Measurements from ENCODE around the gene IGFBP6. TPM values are rescaled to one million over a fixed set of nuclear protein-coding genes. Genes with fewer than 3 reads are reported as not detected.

The IGFBP6 gene
- total RNA-seq, 2 experiments from 2014 or later = 0.37 TPM; not detected in 1

GRCh38 chr12:53123578-53124351, 26.3 kb downstream of the IGFBP6 start:
- no peak for DNase-seq
- Mint-ChIP-seq H3K36me3 (ENCODE audit: low read depth) (no peaks in the 10 kb centered on the region), H3K27me3 (peaks cover 4% of the 10 kb centered on the region), H3K4me1 (peaks cover 3% of the 10 kb centered on the region), H3K27ac (no peak overlapping the region), H3K9me3 (no peaks in the 10 kb centered on the region), H3K4me3 (no peak overlapping the region)
- ChIA-PET CTCF (interaction anchor here (1.0 to 1.2 kb wide), 2 partner anchors 25 to 39 kb away, joined by 3 read pairs; no protein-coding TSS in a partner anchor), POLR2A (interaction anchor here (0.6 kb wide), 1 partner anchor 1042 kb away, joined by 3 read pairs; no protein-coding TSS in a partner anchor)

DNA sequence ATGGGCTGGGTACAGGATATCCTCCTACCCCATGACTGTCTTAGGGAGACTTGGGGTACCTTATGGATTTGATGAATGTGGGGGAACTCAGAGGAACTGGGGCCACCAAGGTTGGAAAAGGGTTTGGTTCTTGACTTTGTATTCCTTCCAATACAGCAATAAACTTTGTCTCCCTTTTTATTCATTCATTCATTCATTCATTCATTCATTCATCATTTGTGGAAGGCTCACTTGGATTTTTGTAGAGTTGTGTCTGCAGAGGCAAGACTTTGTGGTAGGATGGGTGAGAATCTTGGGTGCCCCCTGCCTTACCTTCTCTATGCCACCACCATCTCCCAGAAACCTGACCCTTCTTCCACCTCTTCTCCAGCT, 26.9 kb downstream of the IGFBP6 start:
- DNase-seq = no peak
- Mint-ChIP-seq H3K36me3 (ENCODE audit: low read depth) (no peaks in the 10 kb centered on the region), H3K4me3 (no peak overlapping the region), H3K4me1 (peaks cover 3% of the 10 kb centered on the region), H3K27ac (no peak overlapping the region), H3K27me3 (peaks cover 4% of the 10 kb centered on the region), H3K9me3 (no peaks in the 10 kb centered on the region)
- ChIA-PET CTCF (no interaction called here), POLR2A (no interaction called here)

DNA sequence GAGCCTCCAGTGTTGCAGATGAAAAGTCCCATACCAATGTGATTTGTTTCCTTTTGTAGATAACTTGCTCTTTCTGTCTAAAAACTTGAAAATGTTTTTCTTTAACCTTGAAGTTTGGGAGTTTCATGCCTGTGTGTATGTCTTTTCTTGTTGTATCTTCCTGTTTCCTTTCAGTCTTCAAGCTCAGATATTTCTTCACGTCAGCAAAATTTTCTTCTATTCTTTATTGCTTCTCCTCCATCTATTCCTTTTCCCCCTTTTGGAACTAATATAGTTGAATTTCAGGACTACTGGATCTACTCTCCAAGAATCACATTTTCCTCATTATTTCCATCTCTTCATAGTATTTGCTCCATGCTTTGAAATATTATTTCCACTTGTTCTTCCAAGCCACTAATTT, 29.7 kb downstream of the IGFBP6 start:
- no peak for DNase-seq
- H3K4me3 Mint-ChIP-seq = no peak overlapping the region
- ChIA-PET POLR2A (no interaction called here), CTCF (no interaction called here)
- no peak overlapping the region for H3K27ac Mint-ChIP-seq
- H3K36me3 Mint-ChIP-seq (ENCODE audit: low read depth) = no peaks in the 10 kb centered on the region
- H3K9me3 Mint-ChIP-seq = no peaks in the 10 kb centered on the region
- H3K4me1 Mint-ChIP-seq = peaks cover 3% of the 10 kb centered on the region
- peaks cover 4% of the 10 kb centered on the region for H3K27me3 Mint-ChIP-seq

DNA sequence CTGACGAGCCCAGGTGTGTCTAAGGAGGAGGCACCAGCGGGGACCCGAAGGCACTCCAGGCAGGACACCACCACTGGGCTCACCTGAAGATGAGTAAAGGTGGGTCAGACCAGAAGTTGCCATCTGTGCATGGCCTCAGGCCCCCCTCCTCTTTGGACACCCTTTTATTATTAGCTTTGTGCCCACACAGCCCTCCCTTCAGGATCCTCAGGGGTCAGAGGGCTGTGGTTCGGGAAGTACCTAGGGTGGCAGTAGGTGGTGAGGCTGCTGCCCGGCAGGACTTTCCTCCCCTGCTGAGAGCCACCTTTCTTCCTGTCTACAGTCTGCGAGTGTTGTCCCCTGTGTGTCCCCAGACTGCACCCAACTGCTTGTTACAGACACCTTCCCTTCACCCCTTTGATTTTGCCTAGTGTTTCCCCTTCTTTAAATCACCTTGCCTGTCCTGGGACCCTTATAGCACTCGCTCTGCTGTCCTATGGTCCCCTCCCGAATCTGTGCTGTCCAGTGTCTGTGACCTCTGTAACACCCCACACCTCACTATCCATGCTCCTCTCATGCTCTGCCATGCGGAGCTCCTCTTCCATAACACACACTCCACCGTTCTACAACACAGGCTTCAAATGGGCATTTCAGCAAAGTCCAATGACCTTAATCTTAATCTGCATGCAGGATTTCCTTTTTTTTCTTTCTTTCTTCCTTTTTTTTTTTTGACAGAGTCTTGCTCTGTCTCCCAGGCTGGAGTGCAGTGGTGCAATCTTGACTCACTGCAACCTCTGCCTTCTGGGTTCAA, 31.5 kb downstream of the IGFBP6 start:
- Mint-ChIP-seq H3K4me1 (peaks cover 3% of the 10 kb centered on the region), H3K4me3 (no peak overlapping the region), H3K27me3 (peaks cover 4% of the 10 kb centered on the region), H3K27ac (no peak overlapping the region), H3K36me3 (ENCODE audit: low read depth) (no peaks in the 10 kb centered on the region), H3K9me3 (no peaks in the 10 kb centered on the region)
- CTCF ChIA-PET = interaction anchor here (0.7 to 1.5 kb wide), 3 partner anchors 7 to 214 kb away, joined by 3 to 6 read pairs (median 3); no protein-coding TSS in a partner anchor
- no peak for DNase-seq
- POLR2A ChIA-PET = no interaction called here

DNA sequence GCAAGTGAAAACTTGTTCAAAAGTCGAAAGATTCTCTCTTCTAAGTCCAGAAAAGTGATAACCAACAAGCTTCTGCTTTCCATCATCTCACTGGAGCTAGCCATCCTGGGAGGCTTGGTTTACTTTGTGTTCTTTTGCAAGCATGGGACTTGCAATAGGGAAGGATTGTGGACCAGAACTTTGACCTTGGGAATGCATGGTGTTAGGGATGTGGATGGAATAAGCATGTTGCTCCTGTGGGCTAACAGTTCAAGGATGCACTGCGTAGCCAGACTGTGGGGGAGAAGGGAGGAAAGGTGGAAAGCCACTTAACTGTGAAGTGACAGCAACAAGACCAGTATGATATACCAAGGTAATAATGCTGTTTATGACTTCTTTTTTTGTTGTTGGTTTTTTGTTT, 34.4 kb downstream of the IGFBP6 start:
- Mint-ChIP-seq H3K27ac (no peak overlapping the region), H3K27me3 (peaks cover 7% of the 10 kb centered on the region), H3K9me3 (no peaks in the 10 kb centered on the region), H3K4me1 (peaks cover 3% of the 10 kb centered on the region), H3K36me3 (ENCODE audit: low read depth) (no peaks in the 10 kb centered on the region), H3K4me3 (no peak overlapping the region)
- no peak for DNase-seq
- POLR2A ChIA-PET = no interaction called here
- CTCF ChIA-PET = interaction anchor here (0.9 kb wide), 1 partner anchor 59 kb away, joined by 3 read pairs; no protein-coding TSS in a partner anchor

DNA sequence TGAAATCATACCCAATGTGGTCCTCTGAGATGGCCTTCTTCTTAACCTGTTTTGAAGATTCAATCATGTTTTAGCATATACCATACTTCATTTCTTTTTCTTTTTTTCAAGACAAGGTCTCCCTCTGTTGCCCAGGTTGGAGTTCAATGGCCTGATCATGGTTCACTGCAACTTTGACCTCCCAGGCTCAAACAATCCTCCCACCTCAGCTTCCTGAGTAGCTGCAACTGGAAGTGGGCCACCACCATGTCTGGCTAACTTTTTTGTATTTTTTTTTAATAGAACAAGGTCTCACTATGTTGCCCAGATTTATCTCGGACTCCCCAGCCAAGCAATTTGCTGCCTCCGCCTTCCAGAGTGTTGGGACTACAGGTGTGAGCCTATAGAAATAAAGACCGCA, 36.3 kb downstream of the IGFBP6 start:
- Mint-ChIP-seq H3K27me3 (peaks cover 5% of the 10 kb centered on the region), H3K4me3 (no peak overlapping the region), H3K9me3 (peaks cover under 1% of the 10 kb centered on the region), H3K27ac (no peak overlapping the region), H3K4me1 (no peaks in the 10 kb centered on the region), H3K36me3 (ENCODE audit: low read depth) (no peaks in the 10 kb centered on the region)
- no peak for DNase-seq
- ChIA-PET CTCF (interaction anchor here (0.7 kb wide), 1 partner anchor 775 kb away, joined by 3 read pairs; no protein-coding TSS in a partner anchor), POLR2A (no interaction called here)

DNA sequence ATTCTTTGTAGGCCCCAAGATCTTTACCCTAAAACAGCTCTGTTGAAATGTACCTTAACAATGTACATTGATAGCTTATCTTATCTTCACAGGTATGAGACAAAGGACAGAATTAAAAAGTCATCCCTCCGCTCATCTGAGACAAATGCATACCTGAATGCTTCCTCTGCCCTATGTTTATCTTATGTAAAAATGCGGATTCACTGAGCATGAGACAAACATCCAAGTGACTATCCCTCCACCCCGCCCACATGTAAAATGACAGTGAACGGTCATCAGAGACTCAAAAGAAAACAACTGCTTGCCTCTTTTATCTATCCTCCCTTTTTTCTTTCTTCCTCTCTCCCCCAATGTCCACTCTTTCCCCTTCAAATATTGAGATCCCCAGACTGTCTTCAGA, 45.9 kb downstream of the IGFBP6 start:
- Mint-ChIP-seq H3K27ac (no peak overlapping the region), H3K4me1 (no peaks in the 10 kb centered on the region), H3K9me3 (peaks cover 9% of the 10 kb centered on the region), H3K27me3 (peaks cover 12% of the 10 kb centered on the region), H3K4me3 (no peak overlapping the region), H3K36me3 (ENCODE audit: low read depth) (no peaks in the 10 kb centered on the region)
- ChIA-PET CTCF (interaction anchor here (1.0 kb wide), 1 partner anchor 23 kb away, joined by 4 read pairs; no protein-coding TSS in a partner anchor), POLR2A (no interaction called here)
- no peak for DNase-seq

DNA sequence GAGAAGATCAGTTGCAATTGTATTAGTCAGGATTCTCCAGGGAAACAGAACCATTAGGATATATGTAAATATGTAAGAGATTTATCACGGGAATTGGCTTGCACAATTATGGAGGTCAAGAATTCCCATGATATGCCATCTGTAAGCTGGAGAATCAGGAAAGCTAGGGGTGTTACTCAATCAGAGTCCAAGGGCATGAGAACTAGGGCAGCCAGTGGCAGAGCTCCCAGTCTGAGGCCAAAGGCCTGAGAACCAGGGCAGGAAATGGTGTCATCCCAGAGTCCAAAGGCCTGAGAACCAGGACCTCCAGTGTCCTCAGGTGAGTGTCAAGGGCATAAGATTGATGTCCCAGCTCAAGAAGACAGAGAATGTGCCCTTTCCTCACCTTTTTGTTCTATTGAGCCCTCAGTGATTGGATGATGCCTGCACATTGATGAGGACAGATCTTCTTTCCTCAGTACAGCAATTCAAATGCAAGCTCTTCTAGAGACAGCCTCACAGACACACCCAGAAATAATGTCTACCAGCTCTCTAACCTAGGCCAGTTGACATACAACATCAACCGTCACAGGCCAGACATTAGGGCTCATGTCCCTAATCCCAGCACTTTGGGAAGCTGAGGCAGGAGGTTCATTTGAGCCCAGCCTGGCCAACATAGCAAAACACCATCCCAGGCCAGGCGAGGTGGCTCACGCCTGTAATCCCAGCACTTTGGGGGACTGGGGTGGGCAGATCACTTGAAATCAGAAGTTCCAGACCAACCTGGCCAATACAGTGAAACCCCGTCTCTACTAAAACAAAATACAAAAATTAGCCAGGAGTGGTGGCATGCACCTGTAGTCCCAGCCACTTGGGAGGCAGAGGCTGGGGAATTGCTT, 48.2 kb downstream of the IGFBP6 start:
- no peak overlapping the region for H3K27ac Mint-ChIP-seq
- peaks cover 9% of the 10 kb centered on the region for H3K27me3 Mint-ChIP-seq
- ChIA-PET CTCF (interaction anchor here (0.6 to 0.8 kb wide), 3 partner anchors 35 to 80 kb away, joined by 3 to 4 read pairs (median 3); partner anchors contain the start of genes CSAD and ZNF740), POLR2A (no interaction called here)
- H3K4me1 Mint-ChIP-seq = no peaks in the 10 kb centered on the region
- H3K4me3 Mint-ChIP-seq = no peak overlapping the region
- no peak for DNase-seq
- H3K9me3 Mint-ChIP-seq = no peaks in the 10 kb centered on the region
- no peaks in the 10 kb centered on the region for H3K36me3 Mint-ChIP-seq (ENCODE audit: low read depth)

GRCh38 chr12:53147181-53147580, 49.7 kb downstream of the IGFBP6 start:
- Mint-ChIP-seq H3K27me3 (peaks cover 7% of the 10 kb centered on the region), H3K9me3 (no peaks in the 10 kb centered on the region), H3K27ac (no peak overlapping the region), H3K4me3 (no peak overlapping the region), H3K36me3 (ENCODE audit: low read depth) (no peaks in the 10 kb centered on the region), H3K4me1 (no peaks in the 10 kb centered on the region)
- ChIA-PET POLR2A (no interaction called here), CTCF (interaction anchor here (0.6 kb wide), 1 partner anchor 281 kb away, joined by 3 read pairs; no protein-coding TSS in a partner anchor)
- DNase-seq = no peak

DNA sequence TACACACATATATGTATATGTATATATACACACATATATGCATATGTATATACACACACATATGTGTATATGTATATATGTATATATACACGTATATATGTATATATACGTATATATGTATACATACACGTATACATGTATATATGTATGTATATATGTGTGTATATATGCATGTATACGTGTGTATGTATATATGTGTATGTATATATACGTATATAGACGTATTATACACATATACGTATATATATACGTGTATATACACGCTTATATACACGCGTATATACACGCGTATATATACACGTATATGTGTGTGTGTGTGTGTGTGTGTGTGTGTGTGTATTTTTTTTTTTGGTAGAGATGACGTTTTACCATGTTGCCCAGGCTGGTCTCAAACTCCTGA, 50.2 kb downstream of the IGFBP6 start:
- Mint-ChIP-seq H3K27me3 (peaks cover 6% of the 10 kb centered on the region), H3K36me3 (ENCODE audit: low read depth) (no peaks in the 10 kb centered on the region), H3K9me3 (no peaks in the 10 kb centered on the region), H3K4me3 (no peak overlapping the region), H3K27ac (no peak overlapping the region), H3K4me1 (no peaks in the 10 kb centered on the region)
- no peak for DNase-seq
- POLR2A ChIA-PET = no interaction called here
- CTCF ChIA-PET = no interaction called here

DNA sequence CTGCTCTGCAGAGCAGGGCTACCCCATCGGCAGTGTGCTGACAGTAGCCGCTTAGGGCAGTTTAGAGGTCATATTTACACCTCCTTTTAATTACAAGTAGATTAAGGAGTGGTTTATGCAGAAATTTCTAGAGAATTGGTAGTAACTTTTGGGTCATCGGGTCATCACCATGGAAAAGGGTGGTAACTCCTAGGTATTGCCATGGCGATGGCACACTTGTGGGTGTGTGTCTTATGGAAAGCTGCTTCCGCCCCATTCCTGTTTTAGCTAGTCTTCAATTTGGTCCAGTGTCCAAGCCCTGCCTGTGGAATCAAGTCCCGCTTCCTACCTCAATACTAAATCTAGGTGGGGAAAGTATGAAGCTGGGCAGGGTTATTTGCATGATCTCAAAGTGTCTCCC, 53.6 kb downstream of the IGFBP6 start:
- POLR2A ChIA-PET = no interaction called here
- CTCF ChIA-PET = interaction anchor here (0.5 to 1.1 kb wide), 3 partner anchors 8 to 126 kb away, joined by 4 read pairs; no protein-coding TSS in a partner anchor
- no peak for DNase-seq
- no peaks in the 10 kb centered on the region for H3K9me3 Mint-ChIP-seq
- no peak overlapping the region for H3K4me3 Mint-ChIP-seq
- no peaks in the 10 kb centered on the region for H3K36me3 Mint-ChIP-seq (ENCODE audit: low read depth)
- peaks cover 2% of the 10 kb centered on the region for H3K27me3 Mint-ChIP-seq
- no peak overlapping the region for H3K27ac Mint-ChIP-seq
- no peaks in the 10 kb centered on the region for H3K4me1 Mint-ChIP-seq

All from activated CD4-positive, alpha-beta T cell treated with anti-CD3 and anti-CD28 coated beads, Interleukin-2, amount 10 ng/mL, durations not matched to agents 7 days and 5 days (primary cell).